Measurements from ENCODE around the gene HOXB7.

HOXB7 gene

DNA sequence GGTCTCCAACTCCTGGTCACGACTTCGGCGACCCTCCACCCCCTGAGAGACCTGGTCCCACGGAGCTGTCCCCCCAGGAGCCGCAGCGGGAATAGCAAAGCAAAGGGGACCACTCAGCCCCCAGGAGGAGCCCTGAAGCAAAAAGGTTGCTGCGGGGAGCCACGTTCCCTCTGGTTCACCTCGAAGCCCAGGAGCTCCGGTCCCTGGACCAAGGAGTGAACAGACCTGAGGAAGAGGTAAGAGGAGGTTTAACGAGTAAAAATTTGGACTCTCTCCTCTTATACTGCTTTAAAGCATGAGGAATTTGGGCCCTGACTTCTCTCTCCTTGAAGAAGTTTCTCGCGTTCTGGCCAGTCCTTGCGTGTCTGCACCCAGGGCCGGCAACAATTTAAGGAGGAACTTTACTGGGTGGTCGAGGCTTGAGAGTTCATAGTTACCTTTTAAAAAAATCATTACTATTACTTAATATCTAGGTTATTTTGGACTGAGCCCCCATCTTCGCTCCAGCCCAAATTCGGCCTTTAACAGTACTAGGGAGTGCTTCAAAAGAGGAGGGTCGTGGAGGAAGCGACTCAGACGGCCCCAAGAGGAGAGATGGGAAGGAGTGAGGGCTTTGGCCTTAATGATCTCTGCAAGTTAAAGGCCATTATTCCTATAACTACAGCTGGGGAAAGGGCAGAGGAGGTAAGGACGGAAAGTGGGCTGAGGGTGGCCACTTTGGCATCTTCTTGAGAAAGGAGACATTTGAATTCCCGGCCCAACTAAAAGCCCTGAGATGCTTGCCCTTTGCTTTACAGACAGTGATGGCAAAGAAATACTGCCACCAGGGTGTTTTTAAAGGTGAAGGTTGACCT is 32.3 kb upstream of the HOXB7 start:
- Histone ChIP-seq H3K27ac (ENCODE audit: low read depth, low read length) (no peak overlapping the region), H3K36me3 (ENCODE audit: control insufficient read depth, insufficient read depth, low read length) (no peaks in the 10 kb centered on the region), H3K4me1 (ENCODE audit: control insufficient read depth, insufficient read depth, low read length) (peaks cover 10% of the 10 kb centered on the region), H3K4me3 (ENCODE audit: low read depth, low read length) (no peak overlapping the region), H3K27me3 (ENCODE audit: control insufficient read depth, insufficient read depth, low read length) (peaks cover 100% of the 10 kb centered on the region), H3K9me3 (ENCODE audit: control insufficient read depth, insufficient read depth, low read length) (no peaks in the 10 kb centered on the region), H3K9ac (ENCODE audit: low read depth, low read length) (no peak overlapping the region)

GRCh38 chr17:48642059-48642842 is 31.4 kb upstream of the HOXB7 start:
- Histone ChIP-seq H3K27ac (ENCODE audit: low read depth, low read length) (no peak overlapping the region), H3K9me3 (ENCODE audit: control insufficient read depth, insufficient read depth, low read length) (no peaks in the 10 kb centered on the region), H3K27me3 (ENCODE audit: control insufficient read depth, insufficient read depth, low read length) (peaks cover 100% of the 10 kb centered on the region), H3K4me1 (ENCODE audit: control insufficient read depth, insufficient read depth, low read length) (peaks cover 10% of the 10 kb centered on the region), H3K4me3 (ENCODE audit: low read depth, low read length) (no peak overlapping the region), H3K9ac (ENCODE audit: low read depth, low read length) (no peak overlapping the region), H3K36me3 (ENCODE audit: control insufficient read depth, insufficient read depth, low read length) (no peaks in the 10 kb centered on the region)

GRCh38 chr17:48641541-48642058 is 30.8 kb upstream of the HOXB7 start:
- H3K9me3 ChIP-seq (ENCODE audit: control insufficient read depth, insufficient read depth, low read length): no peaks in the 10 kb centered on the region
- peaks cover 10% of the 10 kb centered on the region for H3K4me1 ChIP-seq (ENCODE audit: control insufficient read depth, insufficient read depth, low read length)
- no peaks in the 10 kb centered on the region for H3K36me3 ChIP-seq (ENCODE audit: control insufficient read depth, insufficient read depth, low read length)
- no peak overlapping the region for H3K27ac ChIP-seq (ENCODE audit: low read depth, low read length)
- H3K27me3 ChIP-seq (ENCODE audit: control insufficient read depth, insufficient read depth, low read length): peaks cover 100% of the 10 kb centered on the region
- no peak overlapping the region for H3K4me3 ChIP-seq (ENCODE audit: low read depth, low read length)
- no peak overlapping the region for H3K9ac ChIP-seq (ENCODE audit: low read depth, low read length)

GRCh38 chr17:48640858-48641180 is 30.0 kb upstream of the HOXB7 start:
- Histone ChIP-seq H3K9ac (ENCODE audit: low read depth, low read length) (no peak overlapping the region), H3K36me3 (ENCODE audit: control insufficient read depth, insufficient read depth, low read length) (no peaks in the 10 kb centered on the region), H3K4me3 (ENCODE audit: low read depth, low read length) (no peak overlapping the region), H3K4me1 (ENCODE audit: control insufficient read depth, insufficient read depth, low read length) (peaks cover 4% of the 10 kb centered on the region; the same call in 1 of the 2 replicates), H3K27ac (ENCODE audit: low read depth, low read length) (no peak overlapping the region), H3K9me3 (ENCODE audit: control insufficient read depth, insufficient read depth, low read length) (no peaks in the 10 kb centered on the region), H3K27me3 (ENCODE audit: control insufficient read depth, insufficient read depth, low read length) (peaks cover 100% of the 10 kb centered on the region)

GRCh38 chr17:48639982-48640857 is 29.4 kb upstream of the HOXB7 start:
- Histone ChIP-seq H3K4me1 (ENCODE audit: control insufficient read depth, insufficient read depth, low read length) (0 out of 2 replicates have a peak, but pooled peaks cover 2% of the 10 kb centered on the region), H3K27me3 (ENCODE audit: control insufficient read depth, insufficient read depth, low read length) (peaks cover 100% of the 10 kb centered on the region), H3K9ac (ENCODE audit: low read depth, low read length) (no peak overlapping the region), H3K4me3 (ENCODE audit: low read depth, low read length) (no peak overlapping the region), H3K9me3 (ENCODE audit: control insufficient read depth, insufficient read depth, low read length) (no peaks in the 10 kb centered on the region), H3K36me3 (ENCODE audit: control insufficient read depth, insufficient read depth, low read length) (no peaks in the 10 kb centered on the region), H3K27ac (ENCODE audit: low read depth, low read length) (no peak overlapping the region)

DNA sequence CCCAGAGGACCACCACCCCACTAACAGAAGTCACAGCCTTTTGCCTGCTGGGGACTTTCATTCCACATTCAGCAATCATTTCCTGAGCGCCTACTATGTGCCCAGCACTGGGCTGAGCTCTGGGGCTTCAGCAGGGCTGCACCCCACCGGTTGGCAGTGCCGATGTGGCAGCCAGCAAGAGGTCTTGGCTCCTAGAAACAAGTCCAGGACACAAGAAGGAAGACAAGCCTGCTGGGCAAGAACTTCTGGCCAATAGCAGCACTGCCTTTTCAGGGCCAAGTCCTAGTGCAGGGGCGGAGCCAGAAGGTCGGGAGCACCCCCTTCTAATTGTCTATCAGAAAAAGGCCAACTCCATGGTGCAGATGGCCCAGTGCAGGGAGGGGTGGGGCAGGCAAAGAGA is 28.3 kb upstream of the HOXB7 start:
- no peaks in the 10 kb centered on the region for H3K9me3 ChIP-seq (ENCODE audit: control insufficient read depth, insufficient read depth, low read length)
- no peak overlapping the region for H3K9ac ChIP-seq (ENCODE audit: low read depth, low read length)
- H3K36me3 ChIP-seq (ENCODE audit: control insufficient read depth, insufficient read depth, low read length): no peaks in the 10 kb centered on the region
- peaks cover 100% of the 10 kb centered on the region for H3K27me3 ChIP-seq (ENCODE audit: control insufficient read depth, insufficient read depth, low read length)
- H3K4me1 ChIP-seq (ENCODE audit: control insufficient read depth, insufficient read depth, low read length): 0 out of 2 replicates have a peak, but pooled peaks cover 2% of the 10 kb centered on the region
- no peak overlapping the region for H3K27ac ChIP-seq (ENCODE audit: low read depth, low read length)
- H3K4me3 ChIP-seq (ENCODE audit: low read depth, low read length): no peak overlapping the region

GRCh38 chr17:48637323-48638260 is 26.8 kb upstream of the HOXB7 start:
- no peak overlapping the region for H3K27ac ChIP-seq (ENCODE audit: low read depth, low read length)

GRCh38 chr17:48636177-48637018 is 25.6 kb upstream of the HOXB7 start:
- no peak overlapping the region for H3K4me3 ChIP-seq (ENCODE audit: low read depth, low read length)
- H3K27me3 ChIP-seq (ENCODE audit: control insufficient read depth, insufficient read depth, low read length): peaks cover 100% of the 10 kb centered on the region
- no peak overlapping the region for H3K9ac ChIP-seq (ENCODE audit: low read depth, low read length)
- H3K4me1 ChIP-seq (ENCODE audit: control insufficient read depth, insufficient read depth, low read length): no peaks in the 10 kb centered on the region
- H3K27ac ChIP-seq (ENCODE audit: low read depth, low read length): no peak overlapping the region
- H3K36me3 ChIP-seq (ENCODE audit: control insufficient read depth, insufficient read depth, low read length): no peaks in the 10 kb centered on the region
- no peaks in the 10 kb centered on the region for H3K9me3 ChIP-seq (ENCODE audit: control insufficient read depth, insufficient read depth, low read length)

More at GRCh38 chr17:48637323-48638260, 26.8 kb upstream of the HOXB7 start:
- H3K9ac ChIP-seq (ENCODE audit: low read depth, low read length): no peak overlapping the region
- H3K27me3 ChIP-seq (ENCODE audit: control insufficient read depth, insufficient read depth, low read length): peaks cover 100% of the 10 kb centered on the region
- no peak overlapping the region for H3K4me3 ChIP-seq (ENCODE audit: low read depth, low read length)
- no peaks in the 10 kb centered on the region for H3K36me3 ChIP-seq (ENCODE audit: control insufficient read depth, insufficient read depth, low read length)
- H3K9me3 ChIP-seq (ENCODE audit: control insufficient read depth, insufficient read depth, low read length): no peaks in the 10 kb centered on the region
- H3K4me1 ChIP-seq (ENCODE audit: control insufficient read depth, insufficient read depth, low read length): 0 out of 2 replicates have a peak, but pooled peaks cover 2% of the 10 kb centered on the region

GRCh38 chr17:48634493-48635208 is 23.8 kb upstream of the HOXB7 start:
- Histone ChIP-seq H3K4me3 (ENCODE audit: low read depth, low read length) (no peak overlapping the region), H3K9ac (ENCODE audit: low read depth, low read length) (no peak overlapping the region), H3K36me3 (ENCODE audit: control insufficient read depth, insufficient read depth, low read length) (no peaks in the 10 kb centered on the region), H3K27ac (ENCODE audit: low read depth, low read length) (no peak overlapping the region), H3K4me1 (ENCODE audit: control insufficient read depth, insufficient read depth, low read length) (no peaks in the 10 kb centered on the region), H3K9me3 (ENCODE audit: control insufficient read depth, insufficient read depth, low read length) (no peaks in the 10 kb centered on the region), H3K27me3 (ENCODE audit: control insufficient read depth, insufficient read depth, low read length) (peaks cover 100% of the 10 kb centered on the region)
